Gastroesophageal sphincter (tissue), 3 donors: ENCODE measurements around the gene PPM1L.

Source experiments
- CTCF ChIP-seq, 4 experiments: fragments of 200-600 bp in 2 of 4; fragments of 450-650 bp in 2 of 4; sonication (generic) in 1 of 4; IDR thresholded peaks; one replicate each; pipeline ENCODE4 v1.5.1; 2017 to 2019; ENCODE audit warnings: antibody characterized with exemption in 4 of 4, mild to moderate bottlenecking in 2 of 4, moderate library complexity in 2 of 4
- EP300 ChIP-seq: sonication (generic); formaldehyde crosslinking; IDR thresholded peaks from one replicate; pipeline ENCODE4 v1.6.1; 2017; ENCODE audit warnings: antibody characterized with exemption, mild to moderate bottlenecking
- POLR2A ChIP-seq, 2 donors: fragments of 450-650 bp; IDR thresholded peaks; one replicate each; pipeline ENCODE4 v1.6.1; 2017; ENCODE audit warnings: antibody characterized with exemption in 2 of 2, mild to moderate bottlenecking in 2 of 2, moderate library complexity in 1 of 2

- TF ChIP-seq CTCF (IDR thresholded peaks at IDR 0.05) = no peak
- no peak for TF ChIP-seq EP300
- TF ChIP-seq POLR2A (IDR thresholded peaks at IDR 0.05) = no peak
These were observed 195.8 kb downstream of the PPM1L start for GRCh38 chr3:160951642-160952487.
